DMS 273 (cell line): ENCODE results near the gene SSX2IP.
"Not testable (repeated sequence)": the region's sequence is repeated elsewhere in the genome, so short reads cannot be mapped to it uniquely, and the experiment has no call there.

ENCODE experiments used
- DNase-seq: peaks from one replicate; lab custom pipeline; 2025; ENCODE audit not compliant: unreplicated experiment; lab: John Stamatoyannopoulos, UW

The SSX2IP gene

GRCh38 chr1:84677415-84678099, 12.7 kb downstream of the SSX2IP start:
- no peak for DNase-seq

GRCh38 chr1:84675631-84676030, 14.6 kb downstream of the SSX2IP start:
- DNase-seq: no peak

GRCh38 chr1:84675106-84675505, 15.2 kb downstream of the SSX2IP start:
- no peak for DNase-seq

- no peak for DNase-seq
These were observed 15.6 kb downstream of the SSX2IP start for GRCh38 chr1:84674705-84675104.

GRCh38 chr1:84674021-84674420, 16.2 kb downstream of the SSX2IP start:
- no peak for DNase-seq

GRCh38 chr1:84672080-84672854, 18.0 kb downstream of the SSX2IP start:
- DNase-seq: no peak

- DNase-seq: no peak
These were observed 20.4 kb downstream of the SSX2IP start for GRCh38 chr1:84669831-84670230.

- DNase-seq: peak; percentile 38
These were observed 22.1 kb downstream of the SSX2IP start for GRCh38 chr1:84668185-84668584.

- DNase-seq: no peak
These were observed 24.5 kb downstream of the SSX2IP start for GRCh38 chr1:84665703-84666317.

- DNase-seq: peak; percentile 10
These were observed 37.1 kb downstream of the SSX2IP start for GRCh38 chr1:84653130-84653677.

GRCh38 chr1:84644472-84644871, 45.8 kb downstream of the SSX2IP start:
- DNase-seq: peak; percentile 15

GRCh38 chr1:84643183-84643582, 47.1 kb downstream of the SSX2IP start:
- DNase-seq: peak; percentile 84

GRCh38 chr1:84642774-84643173, 47.5 kb downstream of the SSX2IP start:
- no peak for DNase-seq

GRCh38 chr1:84639731-84640130, 50.5 kb downstream of the SSX2IP start:
- DNase-seq: not testable (repeated sequence)

- no peak for DNase-seq
These were observed 54.8 kb downstream of the SSX2IP start for GRCh38 chr1:84635429-84635828.

- DNase-seq: no peak
These were observed 55.6 kb downstream of the SSX2IP start for GRCh38 chr1:84634536-84635205.

- DNase-seq: peak; percentile 46
These were observed 57.4 kb downstream of the SSX2IP start for GRCh38 chr1:84632673-84633434.

GRCh38 chr1:84632137-84632536, 58.1 kb downstream of the SSX2IP start:
- no peak for DNase-seq

GRCh38 chr1:84624876-84625275, 65.4 kb downstream of the SSX2IP start:
- DNase-seq: no peak

- DNase-seq: no peak
These were observed 68.7 kb downstream of the SSX2IP start for GRCh38 chr1:84621553-84621952.
